H9 (cell line): ENCODE data around the gene DPP10. TPM values are rescaled to one million over a fixed set of nuclear protein-coding genes. Genes with fewer than 3 reads are reported as not detected.

Source experiments
- DNase-seq: peaks from one replicate; pipeline ENCODE4 v3.0.0-alpha.2; 2017
- H2AFZ ChIP-seq: one replicate; pipeline ENCODE4 v1.6.1; 2013; ENCODE audit warnings: mild to moderate bottlenecking, low read length, control low read depth, moderate library complexity
- H2AK5ac ChIP-seq: 2 replicates; pipeline ENCODE4 v1.6.1; 2013; ENCODE audit warnings: low read length, control low read depth, mixed read lengths; ENCODE audit not compliant: insufficient read length
- H2BK120ac ChIP-seq: one replicate; pipeline ENCODE4 v1.6.1; 2013; ENCODE audit warnings: low read depth, mild to moderate bottlenecking, low read length, control low read depth, inconsistent platforms; ENCODE audit not compliant: poor library complexity, severe bottlenecking
- H2BK12ac ChIP-seq: 2 replicates; pipeline ENCODE4 v1.6.1; 2013; ENCODE audit warnings: low read length, control low read depth, mixed read lengths, low read depth; ENCODE audit not compliant: insufficient read length
- H2BK15ac ChIP-seq: 2 replicates; pipeline ENCODE4 v1.6.1; 2013; ENCODE audit warnings: low read depth, low read length, control low read depth
- H2BK20ac ChIP-seq: one replicate; pipeline ENCODE4 v1.6.1; 2013; ENCODE audit warnings: low read depth, mild to moderate bottlenecking, low read length, control low read depth, inconsistent platforms; ENCODE audit not compliant: poor library complexity, severe bottlenecking
- H2BK5ac ChIP-seq: 2 replicates; pipeline ENCODE4 v1.6.1; 2013; ENCODE audit warnings: low read length, control low read depth, mixed read lengths; ENCODE audit not compliant: insufficient read length
- H3K14ac ChIP-seq: 2 replicates; pipeline ENCODE4 v1.6.1; 2013; ENCODE audit warnings: low read length, control low read depth; ENCODE audit not compliant: insufficient read depth
- H3K18ac ChIP-seq: 2 replicates; pipeline ENCODE4 v1.6.1; 2013; ENCODE audit warnings: low read depth, mild to moderate bottlenecking, mixed read lengths, low read length, control low read depth; ENCODE audit not compliant: insufficient read length
- H3K23ac ChIP-seq: 2 replicates; pipeline ENCODE4 v1.6.1; 2013; ENCODE audit warnings: low read length, control low read depth, mixed read lengths, low read depth; ENCODE audit not compliant: insufficient read length
- H3K23me2 ChIP-seq: 2 replicates; pipeline ENCODE4 v1.6.1; 2013; ENCODE audit warnings: low read depth, mild to moderate bottlenecking, mixed read lengths, low read length, control low read depth; ENCODE audit not compliant: insufficient read length, poor library complexity, severe bottlenecking
- H3K27ac ChIP-seq: 2 replicates; pipeline ENCODE4 v1.5.1; 2013; ENCODE audit warnings: low read length, control low read depth, mixed read lengths, low read depth; ENCODE audit not compliant: insufficient read length
- H3K27me3 ChIP-seq: 2 replicates; pipeline ENCODE4 v1.6.1; 2013; ENCODE audit warnings: low read length, control low read depth, inconsistent platforms; ENCODE audit not compliant: insufficient read depth
- H3K4ac ChIP-seq: 2 replicates; pipeline ENCODE4 v1.6.1; 2013; ENCODE audit warnings: low read depth, mild to moderate bottlenecking, control low read depth, inconsistent platforms, low read length, moderate library complexity
- H3K4me1 ChIP-seq: 2 replicates; pipeline ENCODE4 v1.6.1; 2013; ENCODE audit warnings: low read length, control low read depth, inconsistent platforms; ENCODE audit not compliant: insufficient read depth
- H3K4me2 ChIP-seq: 2 replicates; pipeline ENCODE4 v1.6.1; 2013; ENCODE audit warnings: low read length, control low read depth, mixed read lengths; ENCODE audit not compliant: insufficient read length, insufficient read depth
- H3K56ac ChIP-seq: 2 replicates; pipeline ENCODE4 v1.6.1; 2013; ENCODE audit warnings: low read depth, mild to moderate bottlenecking, mixed read lengths, low read length, control low read depth; ENCODE audit not compliant: insufficient read length
- H3K79me1 ChIP-seq: 2 replicates; pipeline ENCODE4 v1.6.1; 2013; ENCODE audit warnings: low read depth, mild to moderate bottlenecking, moderate library complexity, low read length, control low read depth, inconsistent platforms; ENCODE audit not compliant: insufficient read depth, poor library complexity, severe bottlenecking
- H3K79me2 ChIP-seq: 2 replicates; pipeline ENCODE4 v1.6.1; 2013; ENCODE audit warnings: low read length, control low read depth, inconsistent platforms; ENCODE audit not compliant: insufficient read depth
- H3K9ac ChIP-seq: 2 replicates; pipeline ENCODE4 v1.6.1; 2013; ENCODE audit warnings: low read length, control low read depth, mixed read lengths; ENCODE audit not compliant: insufficient read length; ENCODE audit errors: extremely low read depth
- H3K9me3 ChIP-seq: one replicate; pipeline ENCODE4 v1.6.1; 2013; ENCODE audit warnings: low read depth, low read length, inconsistent platforms; ENCODE audit not compliant: control insufficient read depth
- H3T11ph ChIP-seq: one replicate; pipeline ENCODE4 v1.6.1; 2013; ENCODE audit warnings: mild to moderate bottlenecking, low read length, control low read depth, inconsistent platforms
- H4K20me1 ChIP-seq: one replicate; pipeline ENCODE4 v1.6.1; 2013; ENCODE audit not compliant: control insufficient read depth, insufficient read length, insufficient read depth
- H4K5ac ChIP-seq: 2 replicates; pipeline ENCODE4 v1.6.1; 2013; ENCODE audit warnings: low read depth, mild to moderate bottlenecking, mixed read lengths, low read length, control low read depth; ENCODE audit not compliant: insufficient read length
- H4K8ac ChIP-seq: replicated peaks from 2 replicates; pipeline ENCODE4 v1.6.1; 2013; ENCODE audit warnings: low read length, control low read depth, mixed read lengths, low read depth; ENCODE audit not compliant: insufficient read length
- H4K91ac ChIP-seq: 2 replicates; pipeline ENCODE4 v1.6.1; 2013; ENCODE audit warnings: low read depth, mild to moderate bottlenecking, moderate library complexity, mixed read lengths, low read length, control low read depth; ENCODE audit not compliant: insufficient read length
- H3K27ac Mint-ChIP-seq, 3 experiments: 2 replicates in 2 of 3; 3 replicates in 1 of 3; pipeline ENCODE4 v1.8.0; 2020 to 2021; ENCODE audit warnings: mixed read lengths in 3 of 3, mild to moderate bottlenecking in 1 of 3, moderate library complexity in 1 of 3
- H3K27me3 Mint-ChIP-seq: 2 replicates; pipeline ENCODE4 v1.8.0; 2021; ENCODE audit warnings: low read depth, mild to moderate bottlenecking, moderate library complexity, mixed read lengths
- H3K36me3 Mint-ChIP-seq, 3 experiments: 2 replicates in 2 of 3; 3 replicates in 1 of 3; pipeline ENCODE4 v1.8.0; 2020 to 2021; ENCODE audit warnings: low read depth in 3 of 3, mixed read lengths in 3 of 3; ENCODE audit not compliant: insufficient read depth in 1 of 3
- H3K4me1 Mint-ChIP-seq, 2 experiments: 2 replicates each; pipeline ENCODE4 v1.8.0; 2020; ENCODE audit warnings: mixed read lengths in 2 of 2
- H3K4me3 Mint-ChIP-seq, 2 experiments: 2 replicates in 1 of 2; 3 replicates in 1 of 2; pipeline ENCODE4 v1.8.0; 2020 to 2021; ENCODE audit warnings: mild to moderate bottlenecking in 2 of 2, mixed read lengths in 2 of 2, moderate library complexity in 1 of 2
- H3K9me3 Mint-ChIP-seq, 2 experiments: 2 replicates in 1 of 2; 3 replicates in 1 of 2; pipeline ENCODE4 v1.8.0; 2020; ENCODE audit warnings: mild to moderate bottlenecking in 2 of 2, mixed read lengths in 2 of 2, moderate library complexity in 1 of 2
- CTCF ChIP-seq: fragments of 200-600 bp; sonication (generic); conservative IDR thresholded peaks from 3 replicates; pipeline ENCODE4 v1.8.0; 2021; ENCODE audit warnings: antibody characterized with exemption, mild to moderate bottlenecking
- WGBS: extraction: QIAGEN DNeasy Blood & Tissue Kit; methylation state at CpG from one replicate; pipeline ENCODE4 v1.1.7; 2013; ENCODE audit warnings: missing lambda C conversion rate, low lambda C conversion rate, mixed read lengths; ENCODE audit not compliant: insufficient read length; ENCODE audit errors: extremely low coverage; 5-methylcytosine and 5-hydroxymethylcytosine counted together
- total RNA-seq: library from RNA; stranded (reverse); gene quantifications from 2 replicates; pipeline ENCODE4 v1.2.1, GENCODE V29; 2021

The DPP10 gene
- total RNA-seq, 1 experiment from 2014 or later: 11.3 TPM

GRCh38 chr2:115573756-115574155, 1131.3 kb downstream of the DPP10 start:
- no peak overlapping the region for H3K27ac ChIP-seq
- H3T11ph ChIP-seq: no peak overlapping the region
- H2BK5ac ChIP-seq: no peak overlapping the region
- no peak overlapping the region for H3K56ac ChIP-seq
- no peaks in the 10 kb centered on the region for H3K9me3 ChIP-seq
- H3K23ac ChIP-seq: no peak overlapping the region
- H4K20me1 ChIP-seq: no peaks in the 10 kb centered on the region
- H3K79me2 ChIP-seq: no peaks in the 10 kb centered on the region
- H4K5ac ChIP-seq: no peak overlapping the region
- no peak for DNase-seq
- Mint-ChIP-seq H3K4me1 (no peaks in the 10 kb centered on the region), H3K27me3 (no peaks in the 10 kb centered on the region), H3K4me3 (no peak overlapping the region), H3K27ac (no peak overlapping the region; a peak in 1 of 7 replicates), H3K9me3 (no peaks in the 10 kb centered on the region), H3K36me3 (peaks cover 0 to 4% (median 0%) of the 10 kb centered on the region in 3 experiments; a peak in 1 of 7 replicates)
- H3K4me1 ChIP-seq: no peaks in the 10 kb centered on the region
- TF ChIP-seq CTCF: no peak
- H2BK15ac ChIP-seq: no peak overlapping the region
- no peak overlapping the region for H4K91ac ChIP-seq
- H2BK120ac ChIP-seq: no peak overlapping the region
- H2AK5ac ChIP-seq: no peak overlapping the region
- H4K8ac ChIP-seq: no peak overlapping the region
- no peaks in the 10 kb centered on the region for H3K79me1 ChIP-seq
- no peak overlapping the region for H3K4me2 ChIP-seq
- H2AFZ ChIP-seq: no peak overlapping the region
- no peaks in the 10 kb centered on the region for H3K27me3 ChIP-seq
- no peaks in the 10 kb centered on the region for H3K23me2 ChIP-seq
- no peak overlapping the region for H2BK20ac ChIP-seq
- no peak overlapping the region for H3K18ac ChIP-seq
- H3K9ac ChIP-seq: no peak overlapping the region
- no peak overlapping the region for H3K14ac ChIP-seq
- H3K4ac ChIP-seq: no peak overlapping the region
- WGBS: no CpG with 5 or more reads among the region's 4 CpGs
- H2BK12ac ChIP-seq: no peak overlapping the region
